ENCODE data around the gene MSI2.

The MSI2 gene

GRCh38 chr17:57416369-57416768 is 160.0 kb downstream of the MSI2 start:
- DNase-seq (ENCODE audit: low read depth) = no peak

- DNase-seq (ENCODE audit: low read depth) = no peak
Observed at GRCh38 chr17:57417956-57418355, 161.6 kb downstream of the MSI2 start.

- no peak for DNase-seq (ENCODE audit: low read depth)
Observed at GRCh38 chr17:57418463-57419246, 162.3 kb downstream of the MSI2 start.

GRCh38 chr17:57419940-57420550 is 163.7 kb downstream of the MSI2 start:
- DNase-seq (ENCODE audit: low read depth) = no peak

- no peak for DNase-seq (ENCODE audit: low read depth)
Observed at GRCh38 chr17:57420734-57421717, 164.7 kb downstream of the MSI2 start.

- DNase-seq (ENCODE audit: low read depth) = no peak
Observed at GRCh38 chr17:57422574-57423164, 166.3 kb downstream of the MSI2 start.

- no peak for DNase-seq (ENCODE audit: low read depth)
Observed at GRCh38 chr17:57423541-57423940, 167.2 kb downstream of the MSI2 start.

- no peak for DNase-seq (ENCODE audit: low read depth)
Observed at GRCh38 chr17:57424273-57424672, 167.9 kb downstream of the MSI2 start.

GRCh38 chr17:57424777-57425188 is 168.5 kb downstream of the MSI2 start:
- no peak for DNase-seq (ENCODE audit: low read depth)

GRCh38 chr17:57425431-57425830 is 169.1 kb downstream of the MSI2 start:
- DNase-seq (ENCODE audit: low read depth) = no peak

GRCh38 chr17:57425903-57426880 is 169.9 kb downstream of the MSI2 start:
- no peak for DNase-seq (ENCODE audit: low read depth)

- no peak for DNase-seq (ENCODE audit: low read depth)
Observed at GRCh38 chr17:57429966-57430365, 173.6 kb downstream of the MSI2 start.

- DNase-seq (ENCODE audit: low read depth) = no peak
Observed at GRCh38 chr17:57431415-57431814, 175.1 kb downstream of the MSI2 start.

GRCh38 chr17:57432507-57433277 is 176.4 kb downstream of the MSI2 start:
- DNase-seq (ENCODE audit: low read depth) = no peak

GRCh38 chr17:57433452-57433851 is 177.1 kb downstream of the MSI2 start:
- DNase-seq (ENCODE audit: low read depth) = no peak

GRCh38 chr17:57434361-57434760 is 178.0 kb downstream of the MSI2 start:
- no peak for DNase-seq (ENCODE audit: low read depth)

- no peak for DNase-seq (ENCODE audit: low read depth)
Observed at GRCh38 chr17:57436565-57436964, 180.2 kb downstream of the MSI2 start.

GRCh38 chr17:57438066-57438731 is 181.9 kb downstream of the MSI2 start:
- DNase-seq (ENCODE audit: low read depth) = no peak

- DNase-seq (ENCODE audit: low read depth) = no peak
Observed at GRCh38 chr17:57439651-57440050, 183.3 kb downstream of the MSI2 start.

Data from stimulated activated CD4-positive, alpha-beta T cell treated with anti-CD3 and anti-CD28 coated beads, Interleukin-2, amount 100 ng/mL, for 4 hours (primary cell).